Mesangial cell (primary cell): ENCODE measurements around the gene SLC12A8. TPM values are rescaled to one million over a fixed set of nuclear protein-coding genes. Genes with fewer than 3 reads are reported as not detected.

Experiments used
- total RNA-seq: library from RNA; depleted of rRNA; stranded (reverse); fragments of >200 nt; gene quantifications from 2 replicates; pipeline ENCODE4 v1.2.3, GENCODE V29; 2015

SLC12A8 gene, protein sequence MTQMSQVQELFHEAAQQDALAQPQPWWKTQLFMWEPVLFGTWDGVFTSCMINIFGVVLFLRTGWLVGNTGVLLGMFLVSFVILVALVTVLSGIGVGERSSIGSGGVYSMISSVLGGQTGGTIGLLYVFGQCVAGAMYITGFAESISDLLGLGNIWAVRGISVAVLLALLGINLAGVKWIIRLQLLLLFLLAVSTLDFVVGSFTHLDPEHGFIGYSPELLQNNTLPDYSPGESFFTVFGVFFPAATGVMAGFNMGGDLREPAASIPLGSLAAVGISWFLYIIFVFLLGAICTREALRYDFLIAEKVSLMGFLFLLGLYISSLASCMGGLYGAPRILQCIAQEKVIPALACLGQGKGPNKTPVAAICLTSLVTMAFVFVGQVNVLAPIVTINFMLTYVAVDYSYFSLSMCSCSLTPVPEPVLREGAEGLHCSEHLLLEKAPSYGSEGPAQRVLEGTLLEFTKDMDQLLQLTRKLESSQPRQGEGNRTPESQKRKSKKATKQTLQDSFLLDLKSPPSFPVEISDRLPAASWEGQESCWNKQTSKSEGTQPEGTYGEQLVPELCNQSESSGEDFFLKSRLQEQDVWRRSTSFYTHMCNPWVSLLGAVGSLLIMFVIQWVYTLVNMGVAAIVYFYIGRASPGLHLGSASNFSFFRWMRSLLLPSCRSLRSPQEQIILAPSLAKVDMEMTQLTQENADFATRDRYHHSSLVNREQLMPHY
- total RNA-seq: 11.6 and 25.9 TPM in 2 replicates

DNA sequence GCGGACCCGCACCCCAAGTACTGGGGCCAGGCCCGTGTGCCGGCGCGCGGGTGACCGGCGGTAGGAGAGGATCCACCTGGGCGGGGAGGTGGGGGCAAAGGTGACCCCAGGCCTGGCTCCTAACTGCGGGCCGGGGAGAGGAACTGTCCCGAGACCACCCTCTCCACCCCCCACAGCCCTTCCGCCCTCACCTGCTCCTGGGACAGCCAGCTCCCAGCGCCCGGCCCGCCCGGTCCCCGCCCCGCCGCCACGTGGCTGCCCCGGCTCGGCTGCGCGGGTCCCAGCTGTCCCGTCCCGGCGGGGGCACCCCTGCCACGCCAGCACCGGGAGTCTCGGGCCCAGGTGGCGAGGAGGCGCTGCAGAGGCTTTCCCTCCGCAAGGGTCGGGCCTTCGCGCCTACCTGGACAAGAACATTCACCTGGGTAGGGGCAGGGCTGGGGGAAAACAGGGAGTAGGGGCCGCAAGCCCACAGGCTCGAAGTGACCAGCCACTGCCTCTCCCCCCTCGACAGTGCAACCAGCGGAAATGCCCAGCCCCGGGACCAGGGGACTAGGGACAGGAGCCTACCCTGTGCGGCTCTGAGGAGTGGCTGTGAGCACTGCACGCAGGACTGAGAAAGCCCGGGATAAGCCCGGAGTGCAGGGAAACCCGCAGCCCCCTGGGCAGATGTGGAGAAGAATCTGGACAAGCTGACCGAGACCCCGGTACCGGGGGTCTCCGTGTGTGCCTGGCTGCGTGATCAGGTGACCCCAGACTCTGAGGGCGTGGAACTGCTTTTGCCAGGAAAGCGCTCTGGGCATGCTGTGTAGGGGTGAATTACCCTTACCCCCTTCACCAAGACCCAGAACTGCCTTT lies at the start of gene SLC12A8:
Gene SLC12A8, minus strand, starts transcription at position 240 of the 855 bp plus-strand sequence. CDS start 1,399 bp downstream, outside the sequence.

DNA sequence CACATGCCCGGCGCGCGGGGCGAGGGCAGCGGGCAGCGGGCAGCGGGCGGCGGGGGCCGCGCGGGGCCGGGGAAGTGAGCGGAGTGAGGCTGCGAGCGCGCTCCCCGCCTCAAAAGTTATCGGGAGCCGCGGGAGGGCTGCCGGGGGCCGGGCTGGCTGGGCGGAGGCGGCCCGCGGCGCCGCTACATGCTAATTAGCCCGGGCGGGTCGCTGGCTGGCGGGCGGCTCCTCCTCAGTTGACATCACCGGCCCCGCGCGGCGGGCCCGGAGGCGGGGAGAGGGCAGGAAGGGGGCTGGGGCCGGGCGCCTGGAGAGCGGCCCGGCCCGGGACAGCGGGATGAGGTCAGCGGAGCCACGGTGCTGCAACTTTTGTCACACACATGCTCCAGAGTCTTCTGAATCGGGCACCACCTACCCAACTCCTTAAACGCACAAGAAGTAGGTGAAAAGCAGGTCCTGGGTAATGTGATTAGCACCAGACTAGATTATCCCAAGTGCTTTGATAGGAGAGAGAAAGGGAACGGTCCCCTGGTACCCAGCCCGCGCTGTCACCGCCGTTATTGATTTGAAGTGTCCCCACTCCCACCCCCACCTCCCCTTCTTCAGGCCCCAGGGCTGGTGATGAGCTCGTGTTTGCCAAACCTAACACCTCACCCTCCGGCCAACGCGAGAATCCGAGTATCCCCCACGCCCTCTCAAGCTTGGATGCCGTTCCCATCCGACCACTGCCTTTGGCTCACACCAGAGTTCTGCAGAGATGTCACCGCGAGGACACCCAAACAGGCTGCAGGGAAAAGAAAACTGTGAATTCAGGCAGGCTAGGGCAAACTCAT lies 156.4 kb downstream of the SLC12A8 start, which contains the start of gene HEG1:
Gene HEG1, minus strand, starts transcription at position 85 of the 833 bp plus-strand sequence. CDS start 107 bp downstream, outside the sequence.

Other genes starting within 250 kb of the SLC12A8 start
- 44.8 and 78.6 TPM in 2 replicates for gene HEG1, start 156.8 kb downstream of the SLC12A8 start, total RNA-seq
- 12.5 and 14.2 TPM in 2 replicates for gene ZNF148, start 162.6 kb upstream of the SLC12A8 start, total RNA-seq